GM23338 (cell line): ENCODE measurements around the gene NEO1.

Experiments
- POLR2AphosphoS5 ChIP-seq: IDR thresholded peaks from 2 replicates; pipeline ENCODE4 v1.6.1; 2016; ENCODE audit warnings: antibody characterized with exemption, low read depth
- TF ChIP-seq, protein P1 (sequence below), 2 experiments: fragments of 200-600 bp in 1 of 2; sonication (generic) in 1 of 2; conservative IDR thresholded peaks; 2 replicates each; pipeline versions ENCODE4 v1.5.1 to v1.6.1; 2016 to 2017; ENCODE audit warnings: antibody characterized with exemption in 2 of 2, low read depth in 2 of 2, mild to moderate bottlenecking in 2 of 2, moderate library complexity in 1 of 2

DNA sequence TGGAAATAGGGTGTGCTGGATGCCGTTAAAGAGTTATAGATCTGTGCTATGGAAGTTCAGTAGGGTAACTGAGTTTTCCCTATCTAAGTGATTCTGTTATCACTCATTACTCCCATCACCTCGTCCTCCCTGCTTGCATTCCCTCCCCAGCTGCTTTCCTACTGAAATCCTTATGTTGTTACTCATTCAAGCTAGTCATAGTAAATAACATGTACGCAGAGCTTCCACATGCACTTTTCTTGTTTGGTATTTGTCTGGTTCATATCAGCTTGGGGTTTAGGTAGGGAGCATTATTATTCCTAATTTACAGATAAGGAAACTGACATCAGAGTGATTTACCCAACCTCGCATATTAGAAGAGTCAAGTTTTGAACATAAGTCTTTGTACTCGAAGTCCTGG is 181.4 kb downstream of the NEO1 start:
- TF ChIP-seq, protein P1, sequence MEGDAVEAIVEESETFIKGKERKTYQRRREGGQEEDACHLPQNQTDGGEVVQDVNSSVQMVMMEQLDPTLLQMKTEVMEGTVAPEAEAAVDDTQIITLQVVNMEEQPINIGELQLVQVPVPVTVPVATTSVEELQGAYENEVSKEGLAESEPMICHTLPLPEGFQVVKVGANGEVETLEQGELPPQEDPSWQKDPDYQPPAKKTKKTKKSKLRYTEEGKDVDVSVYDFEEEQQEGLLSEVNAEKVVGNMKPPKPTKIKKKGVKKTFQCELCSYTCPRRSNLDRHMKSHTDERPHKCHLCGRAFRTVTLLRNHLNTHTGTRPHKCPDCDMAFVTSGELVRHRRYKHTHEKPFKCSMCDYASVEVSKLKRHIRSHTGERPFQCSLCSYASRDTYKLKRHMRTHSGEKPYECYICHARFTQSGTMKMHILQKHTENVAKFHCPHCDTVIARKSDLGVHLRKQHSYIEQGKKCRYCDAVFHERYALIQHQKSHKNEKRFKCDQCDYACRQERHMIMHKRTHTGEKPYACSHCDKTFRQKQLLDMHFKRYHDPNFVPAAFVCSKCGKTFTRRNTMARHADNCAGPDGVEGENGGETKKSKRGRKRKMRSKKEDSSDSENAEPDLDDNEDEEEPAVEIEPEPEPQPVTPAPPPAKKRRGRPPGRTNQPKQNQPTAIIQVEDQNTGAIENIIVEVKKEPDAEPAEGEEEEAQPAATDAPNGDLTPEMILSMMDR (conservative IDR thresholded peaks at IDR 0.05; ENCODE audit: low read depth in 2 of 2), result no peak
- TF ChIP-seq POLR2AphosphoS5, result no peak
